CD4-positive, alpha-beta T cell treated with Interferon gamma for 1 hour (primary cell): Measurements from ENCODE around the gene INPP5E.

Experiments
- DNase-seq: peaks from one replicate; pipeline ENCODE4 v3.0.0-alpha.2; 2020

The INPP5E gene

GRCh38 chr9:136445799-136446198 is 6.2 kb upstream of the INPP5E start:
- DNase-seq = no peak

GRCh38 chr9:136444102-136444501 is 4.5 kb upstream of the INPP5E start:
- no peak for DNase-seq

- DNase-seq = no peak
Measured at GRCh38 chr9:136443687-136444086, 4.0 kb upstream of the INPP5E start.

GRCh38 chr9:136443087-136443486 is 3.4 kb upstream of the INPP5E start:
- DNase-seq = no peak

- no peak for DNase-seq
Measured at GRCh38 chr9:136442265-136442664, 2.6 kb upstream of the INPP5E start.

- no peak for DNase-seq
Measured at GRCh38 chr9:136441681-136442245, 2.1 kb upstream of the INPP5E start.

GRCh38 chr9:136441191-136441680 is 1.6 kb upstream of the INPP5E start:
- DNase-seq = no peak

- peak; percentile 40 for DNase-seq
Measured at GRCh38 chr9:136438548-136439480, 831 bp downstream of the INPP5E start.

GRCh38 chr9:136437839-136438547 is 1.7 kb downstream of the INPP5E start:
- no peak for DNase-seq

- no peak for DNase-seq
Measured at GRCh38 chr9:136437430-136437829, 2.2 kb downstream of the INPP5E start.

GRCh38 chr9:136436055-136436634 is 3.5 kb downstream of the INPP5E start:
- no peak for DNase-seq

GRCh38 chr9:136434580-136435169 is 5.0 kb downstream of the INPP5E start:
- DNase-seq = no peak

GRCh38 chr9:136433849-136434579 is 5.6 kb downstream of the INPP5E start:
- DNase-seq = no peak

GRCh38 chr9:136433043-136433715 is 6.5 kb downstream of the INPP5E start:
- DNase-seq = no peak

- DNase-seq = no peak
Measured at GRCh38 chr9:136432591-136432990, 7.1 kb downstream of the INPP5E start.

- no peak for DNase-seq
Measured at GRCh38 chr9:136431782-136432350, 7.8 kb downstream of the INPP5E start.

GRCh38 chr9:136430588-136431234 is 8.9 kb downstream of the INPP5E start:
- no peak for DNase-seq

- DNase-seq = no peak
Measured at GRCh38 chr9:136429683-136430491, 9.8 kb downstream of the INPP5E start.

- DNase-seq = no peak
Measured at GRCh38 chr9:136429075-136429628, 10.5 kb downstream of the INPP5E start.
